T1000 (cell line): ENCODE data around the gene SLC2A11.

Experiments
- DNase-seq: peaks from one replicate; lab custom pipeline; 2025; ENCODE audit warnings: mixed read lengths; lab: John Stamatoyannopoulos, UW

Gene SLC2A11

DNA sequence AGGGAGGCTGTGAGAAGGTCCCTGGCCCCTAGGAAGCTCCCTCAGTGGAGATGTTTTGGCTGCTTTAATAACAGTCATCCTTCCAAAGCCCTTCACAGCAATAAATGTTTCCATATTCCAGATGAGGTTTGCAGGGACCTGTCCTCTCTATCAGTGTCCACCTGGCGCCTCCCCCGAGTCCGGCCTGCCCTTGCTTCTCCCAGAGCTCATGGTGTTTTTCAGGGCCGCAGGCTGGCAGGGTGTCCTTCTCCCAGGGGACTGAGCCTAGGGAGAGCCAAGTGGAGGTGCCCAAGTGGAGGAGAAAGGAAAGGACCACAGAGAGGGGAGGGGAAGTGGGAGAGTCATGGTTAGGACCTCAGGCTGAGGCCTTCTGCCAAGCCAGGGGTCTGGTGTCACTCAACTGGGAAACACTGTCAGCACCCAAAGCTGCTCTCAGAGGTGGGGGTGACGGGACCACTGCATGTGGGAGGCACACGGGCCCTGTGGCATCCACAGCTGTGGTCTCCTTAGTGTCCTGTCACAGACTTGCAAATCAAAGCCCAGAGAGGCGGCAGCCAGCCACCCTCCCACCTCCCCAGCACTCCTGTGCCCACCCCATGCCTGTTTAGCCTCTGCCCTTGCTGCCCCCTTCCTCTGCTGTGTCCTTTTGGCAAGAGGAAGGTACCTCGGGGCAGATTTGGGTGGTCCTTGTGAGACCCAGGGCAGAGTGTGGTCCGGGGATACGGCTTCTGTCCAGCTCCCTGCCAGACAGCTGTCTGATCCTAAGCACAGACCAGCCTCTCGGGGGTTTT, 25.3 kb upstream of the SLC2A11 start:
- no peak for DNase-seq

DNA sequence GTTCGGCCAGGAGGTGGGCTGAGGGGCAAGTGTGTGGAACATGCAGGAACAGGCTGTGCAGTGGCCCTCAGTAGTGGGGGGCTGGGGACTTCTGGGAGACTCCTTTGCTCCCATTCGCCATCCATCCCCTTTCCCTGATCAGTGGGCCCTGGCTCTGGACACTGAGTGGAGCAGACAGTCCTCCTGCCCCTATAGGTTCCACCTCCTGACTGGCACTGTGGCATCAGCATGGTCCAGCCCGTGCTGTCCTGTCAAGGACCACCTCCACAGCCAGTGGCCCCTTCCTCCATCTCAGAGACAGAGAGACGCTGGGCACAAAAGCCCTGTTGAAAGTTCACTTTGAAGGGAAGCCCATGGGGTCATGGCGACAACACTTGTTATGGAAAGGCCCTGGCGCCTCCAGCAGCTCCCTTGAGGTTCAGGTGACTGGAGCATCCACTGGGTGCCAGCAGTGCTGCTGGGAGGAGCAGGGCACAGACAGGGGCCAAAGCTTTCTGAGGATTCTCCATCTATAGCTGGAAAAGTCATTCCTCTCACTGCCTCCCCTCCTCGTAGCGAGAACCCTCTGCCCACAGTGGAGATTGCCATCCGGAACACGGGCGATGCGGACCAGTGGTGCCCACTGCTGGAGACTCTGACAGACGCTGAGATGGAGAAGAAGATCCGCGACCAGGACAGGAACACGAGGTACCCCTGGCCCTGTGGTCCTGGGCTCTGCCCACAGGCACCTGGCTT, 24.5 kb upstream of the SLC2A11 start:
- no peak for DNase-seq

DNA sequence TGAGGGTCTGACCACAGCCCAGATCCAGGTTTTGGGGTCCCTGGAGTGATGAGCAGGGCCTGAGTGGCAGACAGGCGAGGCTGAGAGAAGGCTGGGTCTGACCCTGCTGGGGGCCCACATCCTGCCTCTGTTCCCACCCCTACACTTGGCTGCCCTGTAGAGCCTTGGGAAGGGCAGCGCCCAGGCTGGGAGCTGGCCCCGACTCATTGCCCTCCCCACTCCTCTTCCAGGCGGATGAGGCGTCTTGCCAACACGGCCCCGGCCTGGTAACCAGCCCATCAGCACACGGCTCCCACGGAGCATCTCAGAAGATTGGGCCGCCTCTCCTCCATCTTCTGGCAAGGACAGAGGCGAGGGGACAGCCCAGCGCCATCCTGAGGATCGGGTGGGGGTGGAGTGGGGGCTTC, 23.8 kb upstream of the SLC2A11 start:
- no peak for DNase-seq

DNA sequence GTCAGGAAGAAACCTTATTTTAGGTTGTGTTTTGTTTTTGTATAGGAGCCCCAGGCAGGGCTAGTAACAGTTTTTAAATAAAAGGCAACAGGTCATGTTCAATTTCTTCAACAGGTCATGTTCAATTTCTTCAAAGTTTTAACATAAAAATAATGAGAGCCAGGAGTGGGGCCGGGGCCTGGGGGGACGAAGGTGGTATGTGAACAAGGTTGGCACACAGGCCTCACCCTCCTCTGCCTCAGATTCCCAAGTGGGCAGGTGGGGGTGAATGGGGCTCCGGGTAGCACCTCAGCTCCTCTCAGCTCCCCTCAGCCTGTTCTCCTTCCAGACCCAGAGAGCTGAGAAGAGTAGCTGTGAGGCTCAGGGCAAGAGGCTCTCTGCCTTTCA, 23.3 kb upstream of the SLC2A11 start:
- no peak for DNase-seq

DNA sequence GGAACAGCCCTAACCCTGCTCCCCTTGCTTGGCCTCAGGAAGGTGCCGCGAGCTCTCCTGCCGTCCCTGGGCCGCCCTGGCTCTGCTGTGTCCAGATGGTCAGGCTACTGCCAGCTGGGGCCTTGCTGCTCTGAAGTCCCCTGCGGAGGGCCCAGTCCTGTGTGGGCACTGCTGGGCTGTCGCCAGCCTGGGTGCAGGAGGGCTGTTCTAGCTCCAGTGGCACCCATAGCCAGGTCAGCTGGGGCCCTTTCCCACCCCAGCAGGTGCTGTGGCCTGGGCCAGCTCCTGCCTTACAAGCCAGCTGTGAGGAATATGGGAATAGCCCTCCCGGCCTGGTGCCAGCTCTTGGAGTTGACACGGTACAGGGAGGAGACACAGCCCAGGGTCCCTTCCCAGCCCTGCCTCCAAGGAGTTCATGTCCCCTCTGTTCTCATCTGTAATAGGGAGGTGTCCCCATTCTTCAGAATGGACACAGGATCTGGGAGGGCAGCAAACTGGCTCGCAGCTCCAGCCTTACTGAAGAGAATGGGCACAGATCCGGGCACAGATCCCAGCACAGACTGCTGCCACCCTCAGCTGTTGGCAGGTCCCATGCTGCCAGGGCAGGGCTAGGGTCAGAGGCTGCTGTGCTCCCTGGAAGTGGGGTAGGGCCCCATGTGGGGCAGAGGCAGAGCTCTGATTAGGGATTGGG, 22.7 kb upstream of the SLC2A11 start:
- DNase-seq, result no peak

DNA sequence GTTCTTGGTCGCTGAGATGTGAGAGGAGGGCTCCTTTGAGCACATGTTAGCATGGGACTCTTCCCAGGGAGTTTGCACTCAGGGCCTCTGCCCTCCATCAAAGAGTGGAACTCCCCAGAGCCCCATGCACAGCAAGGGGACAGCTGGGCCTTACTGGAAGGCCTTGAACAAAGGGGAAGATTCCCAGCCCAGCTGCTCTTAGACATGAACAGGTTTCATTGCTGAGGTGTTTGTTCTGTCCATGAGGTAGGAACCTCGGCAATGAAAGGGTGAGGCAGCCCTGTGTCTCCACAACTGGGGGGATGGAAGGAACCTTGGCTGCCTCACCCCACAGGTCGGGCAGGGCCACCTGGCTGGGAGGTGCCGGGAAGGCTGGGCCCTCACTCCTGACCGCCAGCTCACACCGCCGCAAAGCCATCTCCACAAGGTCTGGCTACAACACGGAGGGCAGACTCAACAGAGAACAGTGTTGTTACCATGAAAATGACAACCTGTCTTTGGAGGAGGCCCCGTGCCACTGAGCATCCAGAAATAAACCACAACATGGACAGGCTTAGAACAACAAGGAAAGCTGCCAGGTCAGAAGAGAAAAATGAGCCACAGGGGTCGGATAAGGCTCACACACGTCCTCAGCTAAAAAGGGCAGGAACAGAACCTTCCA, 22.1 kb upstream of the SLC2A11 start:
- no peak for DNase-seq

DNA sequence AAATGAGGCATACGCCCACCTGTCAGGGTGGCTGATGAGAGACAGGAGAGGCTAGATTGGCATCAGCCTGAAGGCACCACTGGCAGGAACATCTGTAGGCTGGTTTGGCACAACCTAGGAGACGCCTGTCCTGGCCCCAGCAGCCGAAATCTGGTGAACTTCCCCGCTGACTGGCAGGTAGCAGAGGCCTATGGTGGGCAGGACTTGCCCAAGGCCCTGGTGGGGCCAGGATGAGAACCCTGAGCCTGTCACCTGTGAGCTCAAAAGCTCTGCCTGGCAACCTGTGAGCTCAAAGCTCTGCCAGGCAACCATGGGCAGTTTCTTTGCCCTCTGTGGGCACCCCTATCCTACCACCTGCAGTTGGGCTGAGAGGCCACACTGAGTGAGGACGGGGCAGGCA, 21.4 kb upstream of the SLC2A11 start:
- no peak for DNase-seq

DNA sequence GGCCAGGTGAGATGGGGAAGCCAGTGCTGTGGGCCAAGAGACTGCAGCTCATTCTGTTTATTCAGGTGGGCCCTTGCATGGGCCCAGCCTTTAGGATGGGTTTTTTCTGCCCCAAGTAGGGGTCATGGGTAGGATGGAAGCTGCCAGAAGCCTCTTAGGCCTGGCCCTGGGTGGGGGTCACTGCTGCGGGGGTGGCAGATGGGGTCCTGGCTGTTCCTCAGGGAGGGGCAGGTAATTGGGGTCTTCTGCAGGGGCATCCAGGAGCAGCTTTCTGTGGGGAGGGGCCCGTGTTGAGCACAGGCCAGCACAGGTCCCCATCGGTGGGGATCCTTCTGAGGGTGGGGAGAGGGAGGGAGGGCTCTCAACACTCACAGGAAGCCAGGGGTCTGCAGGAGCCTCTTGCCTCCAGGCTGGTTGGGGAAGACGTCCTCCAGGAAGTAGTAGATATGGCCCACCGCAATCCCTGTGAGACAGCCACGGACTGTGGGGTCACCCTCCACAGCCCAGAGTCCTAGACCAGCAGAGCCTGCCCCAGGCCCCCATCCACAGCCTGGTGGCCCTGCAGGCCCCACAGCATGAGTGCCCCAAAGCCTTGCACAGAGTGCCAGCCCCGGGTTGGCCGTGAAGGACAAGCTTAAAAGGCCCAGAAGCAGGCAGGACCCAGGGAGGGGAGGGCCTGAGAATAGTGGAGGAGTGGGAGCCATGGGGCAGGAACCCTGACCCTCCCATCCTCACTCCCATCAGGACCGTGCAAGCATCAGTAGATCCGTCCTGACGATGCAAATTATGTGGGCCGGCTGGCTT, 20.8 kb upstream of the SLC2A11 start:
- no peak for DNase-seq

DNA sequence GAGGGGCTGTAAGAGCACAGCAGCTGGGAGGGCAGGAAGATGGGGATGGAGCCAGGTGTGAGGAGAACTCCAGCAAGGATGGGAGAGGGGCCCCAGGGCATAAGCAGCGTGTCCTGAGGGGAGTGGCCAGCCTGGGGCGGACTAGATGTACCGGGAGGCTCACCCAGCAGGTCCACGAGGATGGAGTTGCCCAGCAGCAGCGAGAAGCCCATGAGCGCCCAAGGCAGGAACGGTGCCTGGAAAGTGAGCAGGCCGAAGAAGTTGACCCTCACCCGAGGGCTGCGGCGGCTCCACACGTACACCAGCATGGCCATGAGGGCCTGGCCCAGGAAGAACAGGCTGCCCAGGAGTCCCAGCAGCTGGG, 20.2 kb upstream of the SLC2A11 start:
- no peak for DNase-seq

DNA sequence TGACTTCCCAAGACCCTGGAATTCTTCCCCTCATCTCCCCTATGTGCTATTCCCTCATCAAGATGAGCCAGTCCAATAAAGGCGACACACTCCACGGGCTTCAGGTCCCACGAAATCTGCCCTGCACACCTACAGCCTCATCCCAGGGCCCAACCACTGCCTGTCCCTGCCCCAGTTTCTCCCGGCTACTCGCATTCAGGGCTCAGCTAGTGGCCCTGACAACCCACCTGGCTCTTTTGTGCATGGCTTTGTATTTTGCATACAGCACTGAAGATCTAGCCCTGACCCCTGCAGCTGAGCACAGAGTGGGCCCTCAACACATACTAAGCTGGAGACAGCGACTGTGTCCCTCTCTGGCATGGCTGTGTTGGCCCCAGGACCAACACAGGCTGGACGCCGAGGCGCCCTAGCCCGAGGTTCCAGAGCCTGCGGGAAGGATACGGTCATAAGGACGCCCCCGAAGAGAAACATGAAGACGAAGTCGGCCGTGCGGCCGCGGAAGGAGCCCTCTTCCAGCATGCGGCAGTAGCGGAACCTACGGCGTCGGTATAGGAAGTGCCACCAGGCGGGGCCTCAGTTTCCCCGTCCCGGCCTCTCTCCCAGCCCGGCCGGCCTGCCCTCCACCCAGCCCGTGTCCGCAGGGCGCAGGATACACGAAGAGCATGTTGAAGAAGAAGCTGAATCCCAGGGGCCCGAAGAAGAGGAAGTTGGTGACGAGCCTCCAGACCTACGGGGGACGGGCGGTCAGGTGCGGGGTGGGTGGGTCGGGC, 19.6 kb upstream of the SLC2A11 start:
- DNase-seq, result no peak

DNA sequence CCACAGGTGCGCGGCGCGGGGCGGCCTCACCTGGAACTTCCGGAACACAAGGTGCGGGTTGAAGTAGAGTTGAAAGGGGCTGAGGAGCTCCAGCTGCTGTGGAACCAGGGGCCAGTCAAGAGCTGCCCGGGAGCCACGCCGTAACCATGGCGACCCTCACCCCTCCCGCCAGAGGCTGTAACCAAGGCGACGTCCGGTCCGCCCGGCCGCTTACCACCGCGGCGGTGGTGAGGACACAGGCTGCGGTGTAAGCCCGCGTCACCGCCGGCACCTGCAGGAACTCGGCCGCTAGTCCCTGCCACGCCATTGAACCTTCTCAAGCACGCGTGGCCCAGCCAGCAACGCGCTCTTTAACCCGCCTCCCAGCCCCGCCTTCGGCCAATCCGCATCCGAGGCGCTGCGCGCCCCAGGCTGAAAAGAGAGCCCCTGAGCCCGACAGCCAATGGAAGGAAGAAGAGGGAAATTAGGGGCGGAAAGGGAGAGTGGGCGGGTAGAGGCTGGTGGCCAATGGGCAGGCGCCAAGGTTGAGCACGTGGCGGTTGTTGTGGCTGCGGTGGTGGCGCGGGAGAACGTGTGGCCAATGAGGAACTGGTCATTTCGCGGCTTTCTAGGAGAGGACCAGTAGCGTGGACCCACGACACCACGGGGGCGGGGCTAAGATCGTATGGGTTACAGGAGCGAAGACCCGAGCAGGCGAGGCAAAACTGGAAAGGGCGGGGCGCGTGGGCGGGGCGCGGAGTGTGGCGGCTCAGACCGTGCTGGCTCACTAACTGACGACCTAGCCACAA, 18.8 kb upstream of the SLC2A11 start, which contains the start of gene DERL3:
Gene DERL3, minus strand, starts transcription at position 326 of the 788 bp plus-strand sequence. Its CDS starts 19 bp downstream, at position 307.
- DNase-seq, result peak; percentile 82

DNA sequence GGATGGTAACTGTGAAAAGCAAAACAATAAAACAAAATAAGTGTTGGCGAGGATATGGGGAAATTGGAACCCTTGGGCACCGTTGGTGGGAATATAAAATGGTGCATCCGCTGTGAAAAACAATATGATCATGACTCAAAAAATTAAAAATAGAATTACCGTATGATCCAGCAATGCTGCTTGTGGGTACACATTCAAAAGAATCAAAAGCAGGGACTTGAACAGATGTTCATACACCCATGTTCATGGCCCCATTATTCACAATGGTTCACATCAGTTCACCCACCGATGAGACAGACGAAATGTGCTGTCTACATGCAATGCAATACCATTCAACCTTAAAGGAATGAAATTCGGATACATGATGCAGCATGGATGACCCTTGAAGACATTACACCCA, 17.6 kb upstream of the SLC2A11 start:
- no peak for DNase-seq

DNA sequence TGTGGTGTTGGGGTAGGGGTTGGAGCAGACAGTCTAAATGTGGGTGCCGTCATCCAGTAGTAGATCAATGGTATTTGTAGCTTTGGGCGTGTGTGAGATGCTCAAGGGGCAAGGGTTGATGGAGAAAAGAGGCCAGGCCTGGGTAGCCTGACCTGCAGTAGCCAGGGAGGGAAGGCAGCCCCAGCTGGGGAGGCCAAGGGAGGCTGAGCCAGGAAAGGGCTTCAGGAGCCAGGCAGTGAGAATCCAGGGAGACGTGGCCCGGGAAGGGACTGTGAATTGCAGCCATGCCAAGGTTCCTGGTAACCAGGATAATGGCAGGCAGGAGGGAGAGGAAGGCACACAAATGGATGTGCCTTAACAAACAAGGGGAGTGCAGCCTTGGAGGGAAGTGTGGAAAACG, 16.4 kb upstream of the SLC2A11 start:
- DNase-seq, result no peak

DNA sequence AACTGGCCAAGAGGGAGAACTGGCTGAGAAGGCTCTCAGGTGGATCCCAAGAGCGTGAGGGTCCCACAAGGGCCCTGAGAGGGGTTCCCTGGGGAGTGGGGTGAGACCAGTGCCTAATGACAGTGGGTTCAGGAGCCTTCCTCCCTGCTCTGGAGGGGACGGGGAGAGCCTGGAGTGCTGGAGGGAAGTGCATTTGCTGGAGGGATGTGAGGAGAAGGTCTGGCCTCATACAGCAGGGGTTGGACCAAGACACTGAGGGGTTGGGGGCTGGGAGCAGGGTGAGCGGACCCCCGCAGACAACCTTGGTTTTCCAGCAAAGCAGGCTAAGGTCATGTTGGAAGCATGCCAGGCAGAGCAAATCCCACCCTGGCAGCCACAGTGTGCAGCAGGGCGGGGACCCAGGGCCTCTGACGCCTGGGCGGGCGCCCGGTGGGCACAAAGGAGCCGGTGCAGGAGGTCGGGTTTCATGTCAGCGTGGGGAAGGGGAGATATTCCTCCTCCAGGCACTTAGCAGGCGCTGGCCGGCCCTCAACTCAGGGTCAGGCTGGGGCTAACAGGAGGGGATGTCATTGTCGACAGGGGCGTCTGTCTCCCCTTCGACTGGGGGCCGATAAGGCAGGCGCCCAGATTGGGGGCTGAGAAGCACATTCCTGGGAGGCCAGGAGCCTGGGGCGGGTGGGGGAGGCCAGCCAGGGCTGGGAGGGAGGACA, 15.8 kb upstream of the SLC2A11 start:
- no peak for DNase-seq

DNA sequence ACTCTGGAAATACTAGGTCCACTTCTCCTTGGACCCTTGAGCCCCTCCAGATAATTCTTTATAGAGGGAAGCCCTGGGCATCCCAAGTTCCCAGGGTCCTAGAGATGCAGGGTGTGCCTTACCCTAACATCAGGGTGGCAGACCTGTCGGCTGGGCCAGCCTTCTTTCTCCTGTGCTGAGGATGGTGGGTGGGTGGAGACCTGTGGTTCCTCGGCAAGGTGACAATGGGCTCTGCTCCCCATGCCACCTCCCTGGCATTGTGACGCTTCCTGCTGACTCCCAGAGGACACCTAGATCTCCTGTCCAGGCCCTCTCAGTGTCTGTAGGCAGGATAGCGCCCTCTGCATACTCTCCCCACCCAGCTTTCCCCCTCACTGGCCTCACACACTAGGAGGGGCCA, 15.1 kb upstream of the SLC2A11 start:
- no peak for DNase-seq

DNA sequence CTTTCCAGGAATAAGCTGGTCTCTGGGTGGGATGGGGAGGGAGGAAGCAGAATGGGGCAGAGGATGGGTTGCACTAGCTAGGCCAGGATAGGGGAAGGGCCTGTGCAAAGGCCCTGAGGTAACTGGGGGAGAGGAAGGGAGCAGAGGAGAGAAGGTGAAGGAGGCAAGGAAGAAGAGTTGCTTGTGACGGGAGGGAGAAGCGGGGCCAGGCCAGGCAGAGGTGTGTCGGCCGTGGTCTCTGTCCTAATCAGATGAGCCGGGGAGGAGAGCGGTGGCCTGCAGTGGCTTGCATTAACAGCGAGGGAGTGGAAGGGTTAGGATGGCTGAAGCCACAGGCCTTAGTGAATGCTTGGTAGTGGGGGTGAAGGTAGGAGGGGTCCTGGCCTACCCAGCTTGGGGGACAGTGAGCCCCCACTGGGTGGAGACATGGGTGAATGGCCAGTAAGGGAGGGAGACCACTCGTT, 12.9 kb upstream of the SLC2A11 start:
- no peak for DNase-seq

DNA sequence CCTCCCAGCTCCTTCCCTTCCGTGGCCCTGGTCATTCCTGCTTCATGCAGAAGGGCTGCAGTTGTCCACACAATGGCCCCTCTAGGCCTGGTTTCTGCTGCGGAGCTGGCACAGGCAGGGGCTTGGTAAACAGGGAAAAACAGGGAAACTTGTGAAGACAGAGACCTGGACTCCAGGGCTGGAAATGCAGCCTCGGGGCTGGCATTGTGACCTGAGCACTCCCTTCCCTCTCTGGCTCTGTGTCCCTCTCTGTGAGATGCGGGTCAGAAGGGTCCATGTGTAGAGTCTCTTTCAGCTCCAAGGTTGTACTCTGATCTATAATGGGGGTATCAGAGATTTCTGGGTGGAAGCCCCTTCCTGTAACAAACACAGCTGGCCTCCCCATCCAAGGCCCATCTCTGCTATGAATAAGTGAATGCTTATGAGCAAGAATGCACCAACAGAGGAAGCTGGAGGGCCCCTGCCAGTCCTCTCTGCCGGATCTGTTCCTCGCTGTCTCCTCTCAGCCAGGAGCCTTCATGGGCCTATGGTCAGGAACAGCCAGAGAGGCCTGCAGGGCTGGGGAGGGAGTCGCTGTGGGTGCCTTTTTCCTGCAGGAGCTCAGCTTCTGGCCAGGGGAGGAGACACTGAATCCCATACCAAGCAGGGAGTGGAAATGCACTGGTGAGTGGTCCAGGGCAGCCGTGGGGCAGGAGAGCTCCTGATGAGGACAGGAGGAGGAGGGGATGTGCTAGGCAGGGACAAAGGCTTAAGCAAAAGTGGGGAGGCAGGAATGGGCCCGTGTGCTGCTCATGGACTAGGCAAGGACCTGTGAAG, 12.2 kb upstream of the SLC2A11 start:
- DNase-seq, result no peak

DNA sequence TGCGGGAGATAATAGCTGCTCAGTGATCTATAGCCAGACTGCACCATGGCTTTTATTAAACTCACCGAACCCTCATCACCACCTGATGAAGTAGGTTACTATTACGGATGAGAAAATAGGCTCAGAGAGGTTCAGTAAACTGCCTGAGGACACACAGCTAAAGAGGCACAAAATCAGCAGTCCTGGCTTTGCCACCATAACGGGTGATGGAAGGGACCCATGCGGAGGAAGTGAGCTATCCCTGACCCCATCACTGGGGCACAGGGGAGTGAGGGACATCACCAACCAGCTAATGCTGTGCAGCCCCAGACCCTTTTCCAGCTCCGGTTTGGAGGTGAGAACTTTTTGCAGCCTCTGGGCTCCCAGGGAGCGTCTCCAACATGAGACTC, 11.6 kb upstream of the SLC2A11 start:
- DNase-seq, result no peak
